ENCODE data around the gene NAV2. TPM values are rescaled to one million over a fixed set of nuclear protein-coding genes. Genes with fewer than 3 reads are reported as not detected.

The NAV2 gene
- polyA plus RNA-seq, 3 donors = not detected

DNA sequence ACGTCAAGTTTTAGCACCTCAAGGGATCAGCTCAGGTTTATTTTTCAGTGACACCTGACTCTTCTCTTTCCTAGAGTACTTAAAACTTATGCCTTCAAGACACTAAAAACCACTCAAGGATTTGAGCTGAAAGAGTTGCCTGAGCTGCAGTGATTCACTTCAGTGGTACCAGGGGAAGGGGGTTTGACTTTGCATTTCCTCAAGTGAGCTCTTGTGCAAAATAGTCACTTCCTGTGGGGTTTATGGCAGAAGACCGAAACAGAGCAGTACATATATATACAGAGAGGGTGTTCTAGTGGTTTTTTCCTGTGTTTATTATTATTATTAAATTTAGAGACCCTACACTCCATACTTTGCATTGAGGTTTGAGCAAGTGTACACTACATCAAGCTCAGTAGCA, 386.9 kb downstream of the NAV2 start:
- Histone ChIP-seq H3K79me2 (ENCODE audit: insufficient read depth, low read length) (no peaks in the 10 kb centered on the region), H3K36me3 (replicated peaks in 1 of 2; ENCODE audit: control insufficient read depth in 1 of 2, insufficient read depth in 2 of 2, low read length in 2 of 2) (no peaks in the 10 kb centered on the region), H3K4me1 (ENCODE audit: control insufficient read depth in 1 of 2, insufficient read depth in 2 of 2, low read length in 2 of 2) (no peaks in the 10 kb centered on the region), H3K27me3 (ENCODE audit: control insufficient read depth in 2 of 2, insufficient read depth in 2 of 2, low read length in 2 of 2) (no peaks in the 10 kb centered on the region), H3K4me3 (replicated peaks in 1 of 3; ENCODE audit: low read depth in 2 of 3, low read length in 3 of 3) (no peak overlapping the region), H3K9me3 (replicated peaks in 1 of 2; ENCODE audit: control insufficient read depth in 1 of 2, insufficient read depth in 1 of 2, low read length in 2 of 2) (no peaks in the 10 kb centered on the region), H4K20me1 (ENCODE audit: insufficient read depth, low read length) (no peaks in the 10 kb centered on the region), H3K9ac (ENCODE audit: insufficient read depth, low read length, poor library complexity, severe bottlenecking) (no peak overlapping the region), H2AFZ (ENCODE audit: insufficient read depth, low read depth, low read length, poor library complexity, severe bottlenecking) (no peak overlapping the region), H3K27ac (ENCODE audit: low read depth in 1 of 2, low read length in 2 of 2) (no peak overlapping the region), H3K4me2 (replicated peaks; ENCODE audit: extremely low read depth, low read length, poor library complexity, severe bottlenecking) (no peak overlapping the region)
- WGBS (ENCODE audit: insufficient coverage) = 100% methylated on average over 1 of the region's 2 CpGs
- Mint-ChIP-seq H3K27ac (no peak overlapping the region), H3K27me3 (ENCODE audit: low read depth in 3 of 3) (peaks cover 2 to 10% (median 2%) of the 10 kb centered on the region in 3 donors), H3K4me3 (no peak overlapping the region), H3K36me3 (no peaks in the 10 kb centered on the region), H3K4me1 (peaks cover 8% of the 10 kb centered on the region), H3K9me3 (no peaks in the 10 kb centered on the region)
- DNase-seq = no peak
- intact Hi-C loops (cut with micrococcal nuclease) = no loop called here
- TF ChIP-seq, protein P1, sequence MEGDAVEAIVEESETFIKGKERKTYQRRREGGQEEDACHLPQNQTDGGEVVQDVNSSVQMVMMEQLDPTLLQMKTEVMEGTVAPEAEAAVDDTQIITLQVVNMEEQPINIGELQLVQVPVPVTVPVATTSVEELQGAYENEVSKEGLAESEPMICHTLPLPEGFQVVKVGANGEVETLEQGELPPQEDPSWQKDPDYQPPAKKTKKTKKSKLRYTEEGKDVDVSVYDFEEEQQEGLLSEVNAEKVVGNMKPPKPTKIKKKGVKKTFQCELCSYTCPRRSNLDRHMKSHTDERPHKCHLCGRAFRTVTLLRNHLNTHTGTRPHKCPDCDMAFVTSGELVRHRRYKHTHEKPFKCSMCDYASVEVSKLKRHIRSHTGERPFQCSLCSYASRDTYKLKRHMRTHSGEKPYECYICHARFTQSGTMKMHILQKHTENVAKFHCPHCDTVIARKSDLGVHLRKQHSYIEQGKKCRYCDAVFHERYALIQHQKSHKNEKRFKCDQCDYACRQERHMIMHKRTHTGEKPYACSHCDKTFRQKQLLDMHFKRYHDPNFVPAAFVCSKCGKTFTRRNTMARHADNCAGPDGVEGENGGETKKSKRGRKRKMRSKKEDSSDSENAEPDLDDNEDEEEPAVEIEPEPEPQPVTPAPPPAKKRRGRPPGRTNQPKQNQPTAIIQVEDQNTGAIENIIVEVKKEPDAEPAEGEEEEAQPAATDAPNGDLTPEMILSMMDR (IDR thresholded peaks at IDR 0.05) = no peak

DNA sequence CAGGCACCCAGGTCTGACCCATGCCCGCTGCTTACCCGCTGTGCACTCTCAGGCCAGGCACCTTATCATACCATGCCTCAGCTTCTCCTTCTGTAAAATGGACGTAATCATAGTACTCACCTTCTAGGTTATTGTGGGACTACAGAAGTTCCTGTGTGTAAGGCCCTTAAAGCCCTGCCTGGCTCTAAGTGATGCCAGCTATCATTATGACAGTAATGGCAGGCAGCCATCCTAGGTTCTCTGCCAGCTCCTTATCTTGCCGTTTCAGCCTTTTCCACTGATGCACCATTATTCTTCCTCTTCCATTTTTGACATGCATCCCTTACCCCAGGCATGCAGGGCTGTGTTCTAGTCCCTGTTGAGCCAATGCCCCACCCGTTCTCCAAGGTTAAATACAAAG, 389.8 kb downstream of the NAV2 start:
- intact Hi-C loops (cut with micrococcal nuclease) = no loop called here
- H3K4me1 Mint-ChIP-seq = peaks cover 8% of the 10 kb centered on the region
- no peak overlapping the region for H3K4me2 ChIP-seq (replicated peaks; ENCODE audit: extremely low read depth, low read length, poor library complexity, severe bottlenecking)

More for the DNA sequence above, 389.8 kb downstream of the NAV2 start:
- H3K27ac Mint-ChIP-seq = peak overlapping the region in 1 of 7 donors; percentile 32
- no peaks in the 10 kb centered on the region for H3K9me3 ChIP-seq (replicated peaks in 1 of 2; ENCODE audit: control insufficient read depth in 1 of 2, insufficient read depth in 1 of 2, low read length in 2 of 2)
- H4K20me1 ChIP-seq (ENCODE audit: insufficient read depth, low read length) = no peaks in the 10 kb centered on the region
- H3K4me3 Mint-ChIP-seq = no peak overlapping the region
- no peaks in the 10 kb centered on the region for H3K36me3 Mint-ChIP-seq
- 77% methylated on average over 4 of the region's 5 CpGs for WGBS (ENCODE audit: insufficient coverage)
- DNase-seq = no peak
- H3K4me1 ChIP-seq (ENCODE audit: control insufficient read depth in 1 of 2, insufficient read depth in 2 of 2, low read length in 2 of 2) = no peaks in the 10 kb centered on the region
- no peaks in the 10 kb centered on the region for H3K9me3 Mint-ChIP-seq
- H3K4me3 ChIP-seq (replicated peaks in 1 of 3; ENCODE audit: low read depth in 2 of 3, low read length in 3 of 3) = no peak overlapping the region
- TF ChIP-seq, protein P1 (IDR thresholded peaks at IDR 0.05) = no peak
- H3K27me3 ChIP-seq (ENCODE audit: control insufficient read depth in 2 of 2, insufficient read depth in 2 of 2, low read length in 2 of 2) = no peaks in the 10 kb centered on the region
- H3K27ac ChIP-seq (ENCODE audit: low read depth in 1 of 2, low read length in 2 of 2) = no peak overlapping the region
- H3K9ac ChIP-seq (ENCODE audit: insufficient read depth, low read length, poor library complexity, severe bottlenecking) = no peak overlapping the region
- no peak overlapping the region for H2AFZ ChIP-seq (ENCODE audit: insufficient read depth, low read depth, low read length, poor library complexity, severe bottlenecking)
- H3K27me3 Mint-ChIP-seq (ENCODE audit: low read depth in 3 of 3) = peaks cover 0 to 10% (median 4%) of the 10 kb centered on the region in 3 donors
- no peaks in the 10 kb centered on the region for H3K36me3 ChIP-seq (replicated peaks in 1 of 2; ENCODE audit: control insufficient read depth in 1 of 2, insufficient read depth in 2 of 2, low read length in 2 of 2)
- no peaks in the 10 kb centered on the region for H3K79me2 ChIP-seq (ENCODE audit: insufficient read depth, low read length)

Data from CD14-positive monocyte (primary cell).